GM23338 (cell line): ENCODE measurements around the gene SGK1. TPM values are rescaled to one million over a fixed set of nuclear protein-coding genes. Genes with fewer than 3 reads are reported as not detected.

Source experiments
- ATAC-seq: fragments of 200-7000 bp; cut with Tn5 transposase; 3 replicates; pipeline ENCODE4 v1.9.1; 2020
- DNase-seq: peaks from one replicate; pipeline ENCODE4 v3.0.0-alpha.2; 2015; ENCODE audit warnings: low spot score
- H2AFZ ChIP-seq: fragments of 200-600 bp; sonication (generic); 2 replicates; pipeline ENCODE4 v1.8.0; 2016; ENCODE audit warnings: antibody characterized with exemption, mild to moderate bottlenecking, moderate library complexity
- H3F3A ChIP-seq: fragments of 200-600 bp; sonication (generic); replicated peaks from 2 replicates; pipeline ENCODE4 v1.8.0; 2017; ENCODE audit warnings: antibody characterized with exemption, mixed run types, low read depth
- H3K27ac ChIP-seq: fragments of 200-600 bp; sonication (generic); 2 replicates; pipeline ENCODE4 v1.6.1; 2016; ENCODE audit warnings: low read depth
- H3K27me3 ChIP-seq: fragments of 200-600 bp; sonication (generic); 2 replicates; pipeline ENCODE4 v1.8.0; 2016; ENCODE audit warnings: mild to moderate bottlenecking, mixed run types, moderate library complexity; ENCODE audit not compliant: insufficient read depth
- H3K36me3 ChIP-seq: fragments of 200-600 bp; sonication (generic); 2 replicates; pipeline ENCODE4 v1.8.0; 2016; ENCODE audit warnings: mild to moderate bottlenecking; ENCODE audit not compliant: insufficient read depth
- H3K4me1 ChIP-seq: fragments of 200-600 bp; sonication (generic); 2 replicates; pipeline ENCODE4 v1.8.0; 2016; ENCODE audit warnings: mild to moderate bottlenecking, moderate library complexity; ENCODE audit not compliant: insufficient read depth
- H3K4me2 ChIP-seq: fragments of 200-600 bp; sonication (generic); 2 replicates; pipeline ENCODE4 v1.7.1; 2017; ENCODE audit warnings: mixed run types
- H3K4me3 ChIP-seq: fragments of 200-600 bp; sonication (generic); 2 replicates; pipeline ENCODE4 v1.6.1; 2016; ENCODE audit warnings: mixed run types
- H3K79me2 ChIP-seq: fragments of 200-600 bp; sonication (generic); replicated peaks from 2 replicates; pipeline ENCODE4 v1.8.0; 2017; ENCODE audit warnings: mild to moderate bottlenecking; ENCODE audit not compliant: insufficient read depth
- H3K9me2 ChIP-seq: fragments of 200-600 bp; sonication (generic); 2 replicates; pipeline ENCODE4 v1.8.0; 2017; ENCODE audit not compliant: insufficient read depth
- H4K20me1 ChIP-seq: fragments of 200-600 bp; sonication (generic); replicated peaks from 2 replicates; pipeline ENCODE4 v1.8.0; 2017; ENCODE audit warnings: mild to moderate bottlenecking; ENCODE audit not compliant: insufficient read depth
- H3K27ac Mint-ChIP-seq: 2 replicates; pipeline ENCODE4 v1.8.0; 2020; ENCODE audit warnings: inconsistent platforms, mild to moderate bottlenecking, moderate library complexity, mixed read lengths
- H3K27me3 Mint-ChIP-seq: 3 replicates; pipeline ENCODE4 v1.8.0; 2022; ENCODE audit warnings: low read depth, mild to moderate bottlenecking, moderate library complexity, mixed read lengths, inconsistent platforms; ENCODE audit not compliant: insufficient read depth, poor library complexity
- H3K36me3 Mint-ChIP-seq: 3 replicates; pipeline ENCODE4 v1.8.0; 2021; ENCODE audit warnings: low read depth, mild to moderate bottlenecking, inconsistent platforms, moderate library complexity, mixed read lengths
- H3K4me1 Mint-ChIP-seq: 3 replicates; pipeline ENCODE4 v1.8.0; 2020; ENCODE audit warnings: mild to moderate bottlenecking, inconsistent platforms, mixed read lengths
- H3K4me3 Mint-ChIP-seq: 3 replicates; pipeline ENCODE4 v1.8.0; 2021; ENCODE audit warnings: moderate library complexity, mild to moderate bottlenecking, inconsistent platforms, mixed read lengths
- H3K9me3 Mint-ChIP-seq: 3 replicates; pipeline ENCODE4 v1.8.0; 2020; ENCODE audit warnings: moderate library complexity, mild to moderate bottlenecking, inconsistent platforms, mixed read lengths
- CREB1 ChIP-seq: fragments of 250-450 bp; sonication (Bioruptor Pico); IDR thresholded peaks from 2 replicates; pipeline ENCODE4 v1.5.0; 2020; ENCODE audit warnings: low read depth, mild to moderate bottlenecking, moderate library complexity
- CTCF ChIP-seq, 2 experiments: fragments of 200-600 bp in 1 of 2; sonication (generic) in 1 of 2; conservative IDR thresholded peaks; 2 replicates each; pipeline versions ENCODE4 v1.5.1 to v1.6.1; 2016 to 2017; ENCODE audit warnings: antibody characterized with exemption in 2 of 2, low read depth in 2 of 2, mild to moderate bottlenecking in 2 of 2, moderate library complexity in 1 of 2
- ETS1 ChIP-seq: IDR thresholded peaks from 2 replicates; pipeline ENCODE4 v1.6.1; 2016; ENCODE audit warnings: antibody characterized with exemption
- EZH2 ChIP-seq: fragments of 200-600 bp; sonication (generic); IDR thresholded peaks from one replicate; pipeline ENCODE4 v1.8.0; 2017; ENCODE audit warnings: antibody characterized with exemption, mild to moderate bottlenecking, low read depth; ENCODE audit not compliant: unreplicated experiment
- EZH2phosphoT487 ChIP-seq: fragments of 200-600 bp; sonication (generic); IDR thresholded peaks from one replicate; pipeline ENCODE4 v1.8.1; 2018; ENCODE audit warnings: antibody characterized with exemption; ENCODE audit not compliant: unreplicated experiment
- JUNB ChIP-seq: IDR thresholded peaks from one replicate; pipeline ENCODE4 v1.6.1; 2016; ENCODE audit warnings: antibody characterized with exemption; ENCODE audit not compliant: unreplicated experiment
- NANOG ChIP-seq: IDR thresholded peaks from 2 replicates; pipeline ENCODE4 v1.6.1; 2016; ENCODE audit warnings: antibody characterized with exemption, borderline replicate concordance
- POLR2AphosphoS5 ChIP-seq: IDR thresholded peaks from 2 replicates; pipeline ENCODE4 v1.6.1; 2016; ENCODE audit warnings: antibody characterized with exemption, low read depth
- REST ChIP-seq: IDR thresholded peaks from one replicate; pipeline ENCODE4 v1.6.1; 2018; ENCODE audit warnings: antibody characterized with exemption; ENCODE audit not compliant: unreplicated experiment
- STAT1 ChIP-seq: IDR thresholded peaks from one replicate; pipeline ENCODE4 v1.6.1; 2016; ENCODE audit warnings: antibody characterized with exemption; ENCODE audit not compliant: unreplicated experiment
- ZNF114 ChIP-seq: fragments of 250-450 bp; sonication (Bioruptor Pico); IDR thresholded peaks from 2 replicates; pipeline ENCODE4 v1.5.0; 2020; ENCODE audit warnings: mild to moderate bottlenecking, moderate library complexity
- ZNF331 ChIP-seq: fragments of 250-450 bp; sonication (Bioruptor Pico); IDR thresholded peaks from 2 replicates; pipeline ENCODE4 v1.5.0; 2020; ENCODE audit warnings: low read depth, mild to moderate bottlenecking, moderate library complexity
- ZNF462 ChIP-seq: fragments of 250-450 bp; sonication (Bioruptor Pico); IDR thresholded peaks from 2 replicates; pipeline ENCODE4 v1.5.0; 2020; ENCODE audit warnings: mild to moderate bottlenecking, moderate library complexity
- polyA plus RNA-seq: library from polyadenylated mRNA; unstranded; fragments of >200 nt; fragmentation: Nextera tagmentation; extraction: Ambion mirVana; gene quantifications from 2 replicates; pipeline ENCODE4 v1.2.1, GENCODE V29; 2016
- total RNA-seq: library from RNA; depleted of rRNA; stranded (reverse); fragments of >200 nt; shearing (Covaris generic); gene quantifications from 2 replicates; pipeline ENCODE4 v1.2.3, GENCODE V29; 2014

SGK1 gene
- total and polyA plus RNA-seq, 2 experiments from 2014 or later = 16.3 to 37.2 TPM

GRCh38 chr6:134221250-134221649 is 96.7 kb downstream of the SGK1 start:
- DNase-seq = no peak
- no peaks in the 10 kb centered on the region for H3K4me1 Mint-ChIP-seq
- Histone ChIP-seq H3K27me3 (no peaks in the 10 kb centered on the region), H3K4me2 (no peak overlapping the region), H4K20me1 (no peaks in the 10 kb centered on the region), H3K9me2 (peaks cover 7% of the 10 kb centered on the region; the same call in 1 of the 2 replicates), H3F3A (no peaks in the 10 kb centered on the region), H3K79me2 (no peaks in the 10 kb centered on the region), H3K4me1 (no peaks in the 10 kb centered on the region), H3K36me3 (no peaks in the 10 kb centered on the region), H3K4me3 (no peak overlapping the region), H2AFZ (no peak overlapping the region), H3K27ac (no peak overlapping the region)
- no peak for ATAC-seq
- peaks cover 7% of the 10 kb centered on the region for H3K27me3 Mint-ChIP-seq
- no peak for TF ChIP-seq CREB1
- TF ChIP-seq ETS1 = no peak
- no peak for TF ChIP-seq ZNF331 (CRISPR knock-in tag)
- TF ChIP-seq POLR2AphosphoS5 = no peak
- no peak for TF ChIP-seq EZH2phosphoT487
- no peak for TF ChIP-seq EZH2
- TF ChIP-seq STAT1 = no peak
- no peak for TF ChIP-seq NANOG
- no peak for TF ChIP-seq JUNB
- TF ChIP-seq ZNF114 (CRISPR knock-in tag) = no peak
- TF ChIP-seq REST = no peak
- TF ChIP-seq CTCF (conservative IDR thresholded peaks at IDR 0.05; ENCODE audit: low read depth in 2 of 2) = no peak
- TF ChIP-seq ZNF462 = no peak
- no peaks in the 10 kb centered on the region for H3K36me3 Mint-ChIP-seq
- H3K27ac Mint-ChIP-seq = no peak overlapping the region
- no peaks in the 10 kb centered on the region for H3K9me3 Mint-ChIP-seq
- no peak overlapping the region for H3K4me3 Mint-ChIP-seq
